ENCODE data around the gene APBA2.
A peak's percentile ranks its signal among the peaks of the same experiment; 100 is the strongest.

The APBA2 gene

GRCh38 chr15:28981921-28982320 lies 96.1 kb downstream of the APBA2 start:
- Histone ChIP-seq H3K4me1 (no peaks in the 10 kb centered on the region), H3K9me3 (no peaks in the 10 kb centered on the region), H3K27me3 (ENCODE audit: low read depth) (no peaks in the 10 kb centered on the region), H3K4me3 (no peak overlapping the region), H3K36me3 (replicated peaks) (no peaks in the 10 kb centered on the region)
- in situ Hi-C loops (cut with MboI; ENCODE audit: low sequenced_read_pairs), result no loop called here
- DNase-seq (ENCODE audit: low spot score in 2 of 2), result no peak

DNA sequence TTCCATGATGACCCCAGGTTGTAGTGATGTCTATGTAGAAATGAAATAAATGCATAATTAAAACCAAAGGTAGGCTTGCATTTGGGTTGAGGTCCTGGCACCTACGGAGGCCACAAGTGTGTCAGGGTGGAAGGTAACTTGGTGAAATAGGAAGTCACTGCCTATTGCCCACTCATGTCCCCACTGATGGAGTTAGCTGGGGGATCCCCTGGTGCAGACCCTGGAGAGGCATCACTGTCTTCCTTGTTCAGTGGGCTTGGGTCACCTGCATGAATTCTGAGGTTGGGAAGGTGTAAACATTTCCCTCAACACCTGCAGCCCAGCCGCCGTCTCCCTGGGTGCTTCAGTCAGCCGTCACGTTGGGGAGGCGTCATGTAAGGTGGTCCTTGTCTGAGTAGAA lies 97.1 kb downstream of the APBA2 start:
- Histone ChIP-seq H3K36me3 (replicated peaks) (no peaks in the 10 kb centered on the region), H3K4me3 (no peak overlapping the region), H3K9me3 (no peaks in the 10 kb centered on the region), H3K4me1 (no peaks in the 10 kb centered on the region), H3K27me3 (ENCODE audit: low read depth) (no peaks in the 10 kb centered on the region)
- no peak for DNase-seq (ENCODE audit: low spot score in 2 of 2)
- in situ Hi-C loops (cut with MboI; ENCODE audit: low sequenced_read_pairs), result no loop called here

DNA sequence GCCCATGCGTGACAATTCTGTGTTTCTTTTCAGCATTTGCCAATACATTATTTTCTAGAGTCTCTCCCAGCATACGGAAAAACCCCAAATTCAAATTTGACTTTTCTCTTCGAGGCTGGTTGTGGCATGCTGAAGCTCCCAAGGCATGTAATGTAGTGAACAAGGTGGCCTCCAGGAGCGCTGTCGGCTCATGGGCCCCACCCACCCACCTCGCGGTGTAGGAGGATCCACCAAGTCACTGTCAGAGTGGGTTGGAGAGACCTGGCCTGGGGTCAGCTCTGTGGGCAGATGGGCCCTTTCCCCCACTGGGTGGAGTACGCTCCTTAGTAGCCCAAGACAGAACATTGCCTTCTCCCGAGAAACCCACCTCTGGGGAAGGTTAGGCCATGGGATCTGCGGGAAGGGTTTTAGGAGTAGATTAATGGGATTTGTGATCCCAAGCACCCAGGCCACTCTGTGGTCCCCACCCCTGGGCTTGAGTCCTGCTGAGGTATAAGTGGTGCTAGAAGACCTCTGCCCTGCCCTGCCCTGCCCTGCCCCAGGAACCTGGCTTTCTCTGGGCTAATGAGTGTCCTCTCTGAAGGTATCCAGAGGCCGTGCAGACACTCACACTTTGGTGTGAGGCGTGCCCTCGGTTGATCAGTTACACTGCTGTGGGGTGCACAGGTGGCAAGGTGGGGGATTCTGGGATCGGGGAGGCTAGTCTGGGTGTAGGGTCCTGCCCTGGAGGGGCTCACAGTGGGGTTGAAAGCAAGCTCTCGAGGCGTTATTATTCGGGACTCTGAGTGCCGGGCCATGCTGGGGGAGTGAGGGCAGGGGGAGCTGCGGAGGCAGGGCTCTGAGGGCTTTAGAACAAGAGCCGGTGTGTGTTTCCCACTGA lies 97.9 kb downstream of the APBA2 start:
- Histone ChIP-seq H3K36me3 (replicated peaks) (no peaks in the 10 kb centered on the region), H3K4me1 (no peaks in the 10 kb centered on the region), H3K9me3 (no peaks in the 10 kb centered on the region), H3K4me3 (no peak overlapping the region), H3K27me3 (ENCODE audit: low read depth) (no peaks in the 10 kb centered on the region)
- no peak for DNase-seq (ENCODE audit: low spot score in 2 of 2)
- in situ Hi-C loops (cut with MboI; ENCODE audit: low sequenced_read_pairs), result no loop called here

DNA sequence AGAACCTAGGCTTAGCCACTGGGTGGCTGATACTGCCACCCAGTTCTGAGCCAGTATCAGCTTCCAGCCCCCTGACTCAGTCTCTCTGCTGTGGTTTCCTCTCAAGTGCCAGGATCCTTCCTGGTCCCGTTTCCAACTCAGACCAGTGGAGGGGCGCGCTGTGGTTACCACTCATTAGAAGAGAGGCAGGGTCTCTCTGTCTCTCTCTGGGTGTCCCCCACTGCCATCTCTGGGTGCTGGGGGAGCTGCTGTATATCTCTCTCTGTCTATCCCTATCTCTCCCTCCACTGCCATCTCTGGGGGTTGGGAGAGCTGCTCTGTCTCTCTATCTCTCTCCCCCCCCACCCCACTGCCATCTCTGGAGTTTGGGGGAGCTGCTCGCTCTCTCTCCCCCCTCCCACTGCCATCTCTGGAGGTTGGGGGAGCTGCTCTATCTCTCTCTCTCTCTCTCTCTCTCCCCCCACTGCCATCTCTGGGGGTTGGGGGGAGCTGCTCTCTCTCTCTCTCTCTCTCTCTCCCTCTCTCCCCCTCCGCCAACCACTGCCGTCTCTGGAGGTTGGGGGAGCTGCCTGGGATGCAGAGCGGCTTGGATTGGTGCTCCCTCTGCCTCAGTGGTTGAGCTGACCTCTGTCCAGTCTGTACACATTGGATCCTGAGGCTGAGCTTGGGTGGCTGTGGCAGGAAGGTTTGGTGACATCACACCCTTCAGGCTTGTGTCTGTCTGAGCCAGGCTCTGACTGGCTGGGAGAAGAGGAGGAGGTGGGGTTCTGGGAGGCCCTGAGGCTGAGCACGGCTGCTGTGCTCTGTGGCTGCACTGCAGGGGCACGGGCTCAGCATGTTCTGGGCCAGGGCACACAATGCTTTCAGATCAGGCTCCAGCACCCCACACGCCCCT lies 98.9 kb downstream of the APBA2 start:
- Histone ChIP-seq H3K4me1 (no peaks in the 10 kb centered on the region), H3K27me3 (ENCODE audit: low read depth) (no peaks in the 10 kb centered on the region), H3K4me3 (no peak overlapping the region), H3K9me3 (no peaks in the 10 kb centered on the region), H3K36me3 (replicated peaks) (no peaks in the 10 kb centered on the region)
- in situ Hi-C loops (cut with MboI; ENCODE audit: low sequenced_read_pairs), result no loop called here
- no peak for DNase-seq (ENCODE audit: low spot score in 2 of 2)

- Histone ChIP-seq H3K36me3 (replicated peaks) (no peaks in the 10 kb centered on the region), H3K9me3 (no peaks in the 10 kb centered on the region), H3K4me3 (no peak overlapping the region), H3K4me1 (no peaks in the 10 kb centered on the region), H3K27me3 (ENCODE audit: low read depth) (no peaks in the 10 kb centered on the region)
- in situ Hi-C loops (cut with MboI; ENCODE audit: low sequenced_read_pairs), result no loop called here
- no peak for DNase-seq (ENCODE audit: low spot score in 2 of 2)
Measured at GRCh38 chr15:28985316-28985645, 99.5 kb downstream of the APBA2 start.

DNA sequence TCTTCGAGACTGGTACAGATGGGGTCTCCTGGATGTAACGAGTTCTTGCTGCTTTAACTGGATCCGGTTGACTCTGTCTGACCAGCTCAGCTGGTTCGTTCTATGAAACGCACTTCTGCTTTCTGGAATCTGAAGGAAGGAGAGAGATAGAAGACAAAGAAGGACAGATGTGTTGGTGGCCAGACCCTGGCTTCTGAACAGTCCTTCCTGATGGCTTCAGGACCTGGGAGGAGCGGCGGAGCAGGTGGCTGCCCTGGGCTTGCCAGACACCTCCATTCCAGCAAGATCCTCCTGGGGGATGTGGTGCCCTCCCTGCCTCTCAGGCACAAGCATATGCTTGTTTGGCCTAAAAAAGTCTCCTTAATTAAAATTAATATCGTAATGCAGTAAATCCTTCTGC lies 99.9 kb downstream of the APBA2 start:
- H3K4me3 ChIP-seq, result no peak overlapping the region
- H3K27me3 ChIP-seq (ENCODE audit: low read depth), result no peaks in the 10 kb centered on the region
- no peaks in the 10 kb centered on the region for H3K4me1 ChIP-seq
- in situ Hi-C loops (cut with MboI; ENCODE audit: low sequenced_read_pairs), result no loop called here
- no peak for DNase-seq (ENCODE audit: low spot score in 2 of 2)
- H3K36me3 ChIP-seq (replicated peaks), result no peaks in the 10 kb centered on the region
- H3K9me3 ChIP-seq, result no peaks in the 10 kb centered on the region

GRCh38 chr15:28986108-28986507 lies 100.3 kb downstream of the APBA2 start:
- in situ Hi-C loops (cut with MboI; ENCODE audit: low sequenced_read_pairs), result no loop called here
- Histone ChIP-seq H3K9me3 (no peaks in the 10 kb centered on the region), H3K27me3 (ENCODE audit: low read depth) (no peaks in the 10 kb centered on the region), H3K36me3 (replicated peaks) (no peaks in the 10 kb centered on the region), H3K4me1 (no peaks in the 10 kb centered on the region), H3K4me3 (no peak overlapping the region)
- DNase-seq (ENCODE audit: low spot score in 2 of 2), result no peak

- Histone ChIP-seq H3K27me3 (ENCODE audit: low read depth) (no peaks in the 10 kb centered on the region), H3K9me3 (no peaks in the 10 kb centered on the region), H3K4me3 (no peak overlapping the region), H3K36me3 (replicated peaks) (no peaks in the 10 kb centered on the region), H3K4me1 (no peaks in the 10 kb centered on the region)
- in situ Hi-C loops (cut with MboI; ENCODE audit: low sequenced_read_pairs), result no loop called here
- DNase-seq (ENCODE audit: low spot score in 2 of 2), result no peak
Measured at GRCh38 chr15:28986726-28987125, 101.0 kb downstream of the APBA2 start.

DNA sequence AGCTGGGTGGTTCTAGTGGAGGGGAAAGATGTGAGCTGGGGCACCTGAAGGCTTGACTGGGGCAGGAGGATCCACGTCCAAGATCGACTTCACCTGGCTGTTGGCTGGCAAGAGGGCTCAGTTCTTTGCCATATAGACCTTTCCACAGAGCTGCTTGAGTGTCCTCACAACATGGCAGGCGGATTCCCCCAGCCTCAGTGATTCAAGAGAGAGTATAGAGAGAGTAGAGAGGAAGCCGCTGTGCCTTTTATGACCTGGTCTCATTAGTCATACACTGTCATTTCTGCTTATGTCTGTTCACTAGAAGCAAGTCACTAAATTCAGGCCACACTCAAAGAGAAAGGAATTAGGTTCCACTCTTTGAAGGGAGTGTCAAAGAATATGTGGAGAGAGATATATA lies 101.6 kb downstream of the APBA2 start:
- H3K36me3 ChIP-seq (replicated peaks), result no peaks in the 10 kb centered on the region
- no peak overlapping the region for H3K4me3 ChIP-seq
- DNase-seq (ENCODE audit: low spot score in 2 of 2), result no peak
- in situ Hi-C loops (cut with MboI; ENCODE audit: low sequenced_read_pairs), result no loop called here
- no peaks in the 10 kb centered on the region for H3K27me3 ChIP-seq (ENCODE audit: low read depth)
- H3K9me3 ChIP-seq, result no peaks in the 10 kb centered on the region
- no peaks in the 10 kb centered on the region for H3K4me1 ChIP-seq

- Histone ChIP-seq H3K9me3 (no peaks in the 10 kb centered on the region), H3K27me3 (ENCODE audit: low read depth) (no peaks in the 10 kb centered on the region), H3K4me3 (no peak overlapping the region), H3K36me3 (replicated peaks) (no peaks in the 10 kb centered on the region), H3K4me1 (no peaks in the 10 kb centered on the region; the same call in 1 of the 2 replicates)
- DNase-seq (ENCODE audit: low spot score in 2 of 2), result peak in 1 of 2 experiments; percentile 30
- in situ Hi-C loops (cut with MboI; ENCODE audit: low sequenced_read_pairs), result no loop called here
Measured at GRCh38 chr15:28989239-28989830, 103.6 kb downstream of the APBA2 start.

DNA sequence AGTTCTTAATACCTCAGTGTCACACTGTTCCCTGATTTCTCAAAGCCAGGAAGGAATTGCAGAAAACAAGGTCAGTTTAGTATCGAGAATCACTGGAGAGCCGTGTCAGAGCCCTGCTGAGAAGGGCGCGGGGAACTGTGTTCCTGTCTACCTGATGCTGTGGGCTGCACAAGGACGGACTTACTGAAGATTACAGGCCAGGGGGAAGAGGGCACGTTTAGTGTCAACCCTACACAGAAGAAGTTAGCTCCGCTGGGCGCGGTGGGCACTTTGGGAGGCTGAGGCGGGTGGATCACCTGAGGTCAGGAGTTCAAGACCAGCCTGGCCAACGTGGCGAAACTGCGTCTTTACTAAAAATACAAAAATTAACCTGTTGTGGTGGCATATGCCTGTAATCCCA lies 104.1 kb downstream of the APBA2 start:
- Histone ChIP-seq H3K4me3 (no peak overlapping the region), H3K36me3 (replicated peaks) (no peaks in the 10 kb centered on the region), H3K9me3 (no peaks in the 10 kb centered on the region), H3K27me3 (ENCODE audit: low read depth) (no peaks in the 10 kb centered on the region), H3K4me1 (peaks cover 5% of the 10 kb centered on the region)
- in situ Hi-C loops (cut with MboI; ENCODE audit: low sequenced_read_pairs), result no loop called here
- DNase-seq (ENCODE audit: low spot score in 2 of 2), result no peak

DNA sequence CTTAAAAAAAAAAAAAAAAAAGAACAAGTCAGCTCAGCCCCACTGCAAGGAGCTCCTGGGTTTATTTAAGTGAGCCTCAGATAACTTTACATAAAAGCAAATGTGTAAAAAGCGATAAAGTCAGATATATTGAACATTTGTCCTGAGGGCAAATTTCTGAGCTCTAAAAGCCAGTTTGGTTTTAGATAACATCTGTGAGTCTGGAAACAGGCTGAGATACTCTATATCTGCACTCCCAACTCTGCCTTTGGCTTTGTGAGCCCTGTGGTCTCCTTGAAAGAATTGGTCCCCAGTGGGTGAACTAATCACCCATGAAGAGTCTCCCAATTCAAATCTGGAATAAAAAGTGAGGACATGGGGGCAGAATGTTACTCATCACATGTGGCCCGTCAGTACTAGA lies 104.6 kb downstream of the APBA2 start:
- H3K4me1 ChIP-seq, result peaks cover 10% of the 10 kb centered on the region
- in situ Hi-C loops (cut with MboI; ENCODE audit: low sequenced_read_pairs), result no loop called here
- no peaks in the 10 kb centered on the region for H3K36me3 ChIP-seq (replicated peaks)

DNA sequence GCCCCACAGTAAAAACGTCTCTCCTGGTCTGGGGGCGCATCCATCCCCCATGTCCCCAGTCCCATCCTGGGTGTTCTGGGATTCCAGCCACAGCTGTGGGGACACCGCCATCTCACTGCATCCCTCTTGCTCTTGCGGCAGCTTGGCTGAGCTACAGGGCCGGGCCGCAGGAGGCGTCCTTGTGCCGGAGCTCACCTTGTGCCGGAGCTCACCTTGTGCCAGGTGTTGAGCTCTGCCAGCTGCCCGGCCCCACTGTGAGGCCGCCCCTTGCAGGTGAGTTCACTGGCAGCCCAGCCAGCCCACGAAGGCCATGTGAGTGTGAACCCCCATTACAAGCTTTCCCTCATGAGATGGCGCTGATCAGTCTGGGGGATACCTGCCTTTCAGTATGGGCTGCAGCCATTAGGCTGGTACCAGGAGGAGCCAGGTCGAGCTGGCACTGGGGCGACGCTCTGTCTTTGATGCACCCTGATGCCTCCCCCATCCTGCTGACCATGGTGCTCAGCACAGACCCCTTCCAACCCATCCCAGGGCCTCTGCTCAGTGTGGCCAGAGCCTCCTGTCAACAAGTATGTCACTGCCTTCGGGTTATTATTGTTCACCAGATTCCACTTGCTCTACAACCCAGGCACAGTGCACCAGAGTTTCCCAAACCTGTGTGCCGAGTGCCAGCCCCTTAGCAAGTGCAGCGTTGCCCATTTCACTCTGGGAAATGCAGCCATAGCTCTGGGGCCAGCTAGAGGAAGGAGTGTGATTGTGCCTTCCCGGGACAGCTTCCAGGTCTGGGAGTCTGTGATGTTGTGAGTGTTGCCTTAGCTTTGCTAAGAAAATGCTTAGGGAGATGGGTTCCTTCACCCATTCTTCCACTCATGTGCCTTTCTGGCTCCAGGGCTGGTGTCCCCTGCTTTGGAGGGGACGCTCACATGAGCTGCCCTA lies 105.7 kb downstream of the APBA2 start:
- DNase-seq (ENCODE audit: low spot score in 2 of 2), result no peak
- Histone ChIP-seq H3K4me3 (no peak overlapping the region), H3K4me1 (peaks cover 13% of the 10 kb centered on the region), H3K9me3 (no peaks in the 10 kb centered on the region), H3K27me3 (ENCODE audit: low read depth) (no peaks in the 10 kb centered on the region), H3K36me3 (replicated peaks) (no peaks in the 10 kb centered on the region; the same call in 1 of the 2 replicates)
- in situ Hi-C loops (cut with MboI; ENCODE audit: low sequenced_read_pairs), result no loop called here

More for the DNA sequence above, 104.6 kb downstream of the APBA2 start:
- Histone ChIP-seq H3K27me3 (ENCODE audit: low read depth) (no peaks in the 10 kb centered on the region), H3K9me3 (no peaks in the 10 kb centered on the region), H3K4me3 (no peak overlapping the region)
- no peak for DNase-seq (ENCODE audit: low spot score in 2 of 2)
